OCI-LY7 (cell line): Measurements from ENCODE around the gene VEZF1. TPM values are rescaled to one million over a fixed set of nuclear protein-coding genes. Genes with fewer than 3 reads are reported as not detected.

Experiments used
- BruUV-seq: library from RNA; stranded (reverse); fragments of 400-500 nt; replicated peaks from 2 replicates; lab custom pipeline; 2021; lab: Mats Ljungman, UMichigan
- CTCF ChIA-PET: fragments of 300-600 bp; sonication (Branson Sonifier 250); formaldehyde crosslinking; loops from one replicate; lab custom pipeline; 2022; ENCODE audit warnings: antibody characterized with exemption; ENCODE audit not compliant: unreplicated experiment; lab: Charles Lee
- POLR2A ChIA-PET: fragments of 300-600 bp; sonication (Branson Sonifier 250); formaldehyde crosslinking; loops from one replicate; lab custom pipeline; 2022; ENCODE audit warnings: antibody characterized with exemption; lab: Charles Lee
- DNase-seq: peaks from one replicate; pipeline ENCODE4 v3.0.0-alpha.2; 2015; ENCODE audit warnings: low spot score
- H2AFZ ChIP-seq: fragments of 200-600 bp; sonication (generic), shearing (Covaris generic); 2 replicates; pipeline ENCODE4 v1.6.1; 2014; ENCODE audit warnings: mild to moderate bottlenecking, antibody characterized with exemption, low read length, moderate library complexity
- H3K27ac ChIP-seq: fragments of 200-600 bp; sonication (generic); 2 replicates; pipeline ENCODE4 v1.5.1; 2014; ENCODE audit warnings: mixed run types, low read depth, mild to moderate bottlenecking, moderate library complexity, low read length, inconsistent platforms; ENCODE audit not compliant: poor library complexity, severe bottlenecking
- H3K36me3 ChIP-seq: fragments of 200-600 bp; sonication (generic); 2 replicates; pipeline ENCODE4 v1.6.1; 2014; ENCODE audit warnings: mild to moderate bottlenecking, antibody characterized with exemption, low read length, moderate library complexity, mixed read lengths; ENCODE audit not compliant: insufficient read depth
- H3K4me1 ChIP-seq: fragments of 200-600 bp; sonication (generic); 2 replicates; pipeline ENCODE4 v1.5.1; 2014; ENCODE audit warnings: mild to moderate bottlenecking, low read length; ENCODE audit not compliant: insufficient read depth, poor library complexity, severe bottlenecking
- H3K4me2 ChIP-seq: fragments of 200-600 bp; sonication (generic); 2 replicates; pipeline ENCODE4 v1.6.1; 2014; ENCODE audit warnings: mild to moderate bottlenecking, low read length
- H3K4me3 ChIP-seq: fragments of 200-600 bp; sonication (generic); 2 replicates; pipeline ENCODE4 v1.5.1; 2014; ENCODE audit warnings: mild to moderate bottlenecking, low read depth, low read length; ENCODE audit not compliant: poor library complexity, severe bottlenecking
- H3K79me2 ChIP-seq: fragments of 200-600 bp; sonication (generic); 2 replicates; pipeline ENCODE4 v1.6.1; 2016; ENCODE audit warnings: low read depth, mild to moderate bottlenecking, low read length, moderate library complexity, mixed read lengths; ENCODE audit not compliant: insufficient read depth
- H3K9me2 ChIP-seq: fragments of 200-600 bp; sonication (generic); 2 replicates; pipeline ENCODE4 v1.6.1; 2016; ENCODE audit warnings: mild to moderate bottlenecking, low read length, mixed read lengths; ENCODE audit not compliant: insufficient read depth
- H3K9me3 ChIP-seq: fragments of 200-600 bp; sonication (generic); 2 replicates; pipeline ENCODE4 v1.6.1; 2014; ENCODE audit warnings: mild to moderate bottlenecking, mixed run types, low read length, mixed read lengths
- H4K20me1 ChIP-seq: fragments of 200-600 bp; sonication (generic); 2 replicates; pipeline ENCODE4 v1.6.1; 2014; ENCODE audit warnings: mild to moderate bottlenecking, antibody characterized with exemption, low read length, moderate library complexity, mixed read lengths; ENCODE audit not compliant: insufficient read depth
- EZH2phosphoT487 ChIP-seq: fragments of 200-600 bp; sonication (generic); IDR thresholded peaks from 2 replicates; pipeline ENCODE4 v1.6.1; 2018; ENCODE audit warnings: low read depth, borderline replicate concordance, mild to moderate bottlenecking, mixed run types, antibody characterized with exemption, low read length, moderate library complexity, mixed read lengths
- intact Hi-C: fragments of 100-400 bp; cut with micrococcal nuclease; formaldehyde crosslinking; loops from one replicate; pipeline ENCODE4 v1.10.0; 2022; ENCODE audit not compliant: unreplicated experiment
- total RNA-seq, 2 experiments: library from RNA; depleted of rRNA in 1 of 2; stranded (reverse); fragments of >200 nt in 1 of 2; shearing (Covaris generic) in 1 of 2; gene quantifications; 2 replicates each; pipeline ENCODE4 v1.2.3, GENCODE V29; 2014 to 2022
- TF ChIP-seq, protein P1 (sequence below): fragments of 200-600 bp; sonication (generic); conservative IDR thresholded peaks from 2 replicates; pipeline ENCODE4 v1.5.1; 2014; ENCODE audit warnings: mild to moderate bottlenecking, antibody characterized with exemption, low read length, moderate library complexity, mixed read lengths

Gene VEZF1
- total RNA-seq, 2 experiments from 2014 or later: 22.6 to 35.4 TPM

DNA sequence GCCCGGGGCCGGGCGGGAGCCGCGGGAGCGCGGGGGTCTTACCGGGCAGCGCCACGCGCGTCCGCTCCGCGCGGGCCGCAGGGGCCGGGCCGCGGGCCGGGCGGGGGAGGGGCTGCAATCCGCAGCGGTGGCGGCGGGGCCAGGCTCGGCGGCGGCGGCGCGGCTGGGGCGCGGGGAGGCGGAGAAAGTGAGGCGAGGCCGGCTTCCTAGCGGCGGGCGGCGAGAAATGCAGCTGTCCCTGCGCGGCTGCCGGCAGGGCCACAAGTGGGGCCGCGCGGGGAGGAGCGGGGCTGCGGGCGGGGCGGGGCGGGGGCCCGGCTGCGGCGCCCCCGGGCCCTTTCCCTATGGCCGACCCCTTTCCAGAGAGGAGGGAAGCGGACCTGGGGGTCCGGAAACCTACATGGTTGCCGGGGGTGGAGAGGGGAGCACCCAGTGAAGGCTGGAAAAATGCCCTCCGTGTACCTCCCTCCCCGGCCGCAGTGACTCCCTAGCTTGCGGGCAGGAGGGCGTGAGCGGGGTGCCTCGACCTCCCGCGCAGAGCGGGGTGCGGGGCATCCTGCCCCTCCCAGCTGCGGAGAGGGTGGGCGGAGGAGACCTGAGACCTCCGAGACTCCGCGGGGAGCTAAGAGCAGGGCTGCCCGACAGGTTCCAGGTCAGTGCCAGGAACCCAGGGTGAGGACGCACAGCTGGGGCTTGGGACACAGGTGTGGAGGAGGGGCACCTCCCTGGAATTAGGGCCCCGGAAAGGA lies 32.7 kb downstream of the VEZF1 start, which contains the start of gene CUEDC1:
TSS of gene CUEDC1 (minus strand) at position 230 of the 749 bp plus-strand sequence. CDS start 69,848 bp downstream, outside the sequence.
- ChIA-PET CTCF (no interaction called here), POLR2A (interaction anchor here (1.9 kb wide), 1 partner anchor 8 kb away, joined by 8 read pairs; no protein-coding TSS in a partner anchor)
- no peak within 1 kb of the TSS for H3K27ac ChIP-seq
- peaks cover 5% of the 10 kb centered on the region; the same call in 1 of the 2 replicates for H4K20me1 ChIP-seq
- peak within 1 kb of the TSS; percentile 74 for H3K4me2 ChIP-seq
- BruUV-seq: no TSS peak
- intact Hi-C loops: no loop called here
- H3K9me2 ChIP-seq: no peaks in the 10 kb centered on the region
- H3K9me3 ChIP-seq: no peaks in the 10 kb centered on the region
- H3K79me2 ChIP-seq: no peaks in the 10 kb centered on the region
- peaks cover 30% of the 10 kb centered on the region for H3K4me1 ChIP-seq
- DNase-seq: peak; percentile 46
- no peak within 1 kb of the TSS for H2AFZ ChIP-seq
- peak within 1 kb of the TSS; percentile 32 for H3K4me3 ChIP-seq
- no peak for TF ChIP-seq EZH2phosphoT487
- TF ChIP-seq, protein P1, sequence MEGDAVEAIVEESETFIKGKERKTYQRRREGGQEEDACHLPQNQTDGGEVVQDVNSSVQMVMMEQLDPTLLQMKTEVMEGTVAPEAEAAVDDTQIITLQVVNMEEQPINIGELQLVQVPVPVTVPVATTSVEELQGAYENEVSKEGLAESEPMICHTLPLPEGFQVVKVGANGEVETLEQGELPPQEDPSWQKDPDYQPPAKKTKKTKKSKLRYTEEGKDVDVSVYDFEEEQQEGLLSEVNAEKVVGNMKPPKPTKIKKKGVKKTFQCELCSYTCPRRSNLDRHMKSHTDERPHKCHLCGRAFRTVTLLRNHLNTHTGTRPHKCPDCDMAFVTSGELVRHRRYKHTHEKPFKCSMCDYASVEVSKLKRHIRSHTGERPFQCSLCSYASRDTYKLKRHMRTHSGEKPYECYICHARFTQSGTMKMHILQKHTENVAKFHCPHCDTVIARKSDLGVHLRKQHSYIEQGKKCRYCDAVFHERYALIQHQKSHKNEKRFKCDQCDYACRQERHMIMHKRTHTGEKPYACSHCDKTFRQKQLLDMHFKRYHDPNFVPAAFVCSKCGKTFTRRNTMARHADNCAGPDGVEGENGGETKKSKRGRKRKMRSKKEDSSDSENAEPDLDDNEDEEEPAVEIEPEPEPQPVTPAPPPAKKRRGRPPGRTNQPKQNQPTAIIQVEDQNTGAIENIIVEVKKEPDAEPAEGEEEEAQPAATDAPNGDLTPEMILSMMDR: 0 out of 2 replicates have a peak, but pooled peaks have one; percentile 16
- no peaks in the 10 kb centered on the region for H3K36me3 ChIP-seq

DNA sequence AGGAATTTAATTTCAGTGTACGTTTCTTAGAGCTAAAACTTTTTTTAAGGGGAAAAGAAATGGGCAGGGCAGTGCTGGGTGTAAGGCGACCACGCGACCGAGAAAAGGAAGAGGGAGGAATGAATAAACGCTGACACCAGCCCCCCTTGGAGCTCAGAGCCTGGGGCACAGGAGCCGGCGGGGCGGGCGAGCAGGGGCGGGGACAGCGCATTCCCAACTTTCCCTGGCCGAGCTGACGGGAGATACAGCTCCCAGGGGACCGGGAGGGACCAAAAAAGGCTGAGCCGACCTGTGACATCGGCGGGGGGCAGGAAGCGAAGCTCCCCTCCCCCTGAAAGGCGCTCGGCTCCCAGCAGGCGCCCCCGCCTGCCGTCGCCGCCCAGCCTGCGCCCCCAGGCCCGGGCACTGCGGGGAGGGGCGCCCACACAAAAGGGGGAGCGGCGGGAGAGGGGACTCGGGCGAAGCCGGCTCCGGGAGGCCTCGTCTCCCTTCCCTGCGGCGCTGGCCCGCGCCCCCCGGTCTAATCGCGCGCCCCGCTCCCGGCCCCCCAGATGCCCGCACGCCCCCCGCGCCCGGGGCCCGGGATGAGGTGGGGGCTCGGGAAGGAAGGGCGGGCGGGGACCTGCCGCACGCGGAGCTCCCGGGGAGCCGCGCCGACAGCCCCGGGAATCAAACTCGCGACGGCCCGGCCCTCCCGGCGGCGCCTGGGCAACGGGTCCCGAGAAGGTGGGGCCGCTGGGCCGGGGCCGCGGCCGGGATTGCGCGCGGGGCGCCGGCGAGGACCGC lies 33.5 kb downstream of the VEZF1 start:
- no peaks in the 10 kb centered on the region for H3K9me2 ChIP-seq
- H2AFZ ChIP-seq: no peak overlapping the region
- no peak overlapping the region for H3K27ac ChIP-seq
- no TSS peak for BruUV-seq
- DNase-seq: no peak
- intact Hi-C loops: no loop called here
- H3K79me2 ChIP-seq: no peaks in the 10 kb centered on the region
- TF ChIP-seq, protein P1: no peak
- no peak for TF ChIP-seq EZH2phosphoT487
- ChIA-PET CTCF (no interaction called here), POLR2A (interaction anchor here (0.7 kb wide), 1 partner anchor 14 kb away, joined by 4 read pairs; no protein-coding TSS in a partner anchor)
- H3K4me3 ChIP-seq: peak overlapping the region; percentile 23
- H4K20me1 ChIP-seq: peaks cover 5% of the 10 kb centered on the region; the same call in 1 of the 2 replicates
- H3K9me3 ChIP-seq: no peaks in the 10 kb centered on the region
- peaks cover 30% of the 10 kb centered on the region for H3K4me1 ChIP-seq
- no peaks in the 10 kb centered on the region for H3K36me3 ChIP-seq
- peak overlapping the region; percentile 35; the same call in 1 of the 2 replicates for H3K4me2 ChIP-seq
